ENCODE data around the gene CEPT1. TPM values are rescaled to one million over a fixed set of nuclear protein-coding genes. Genes with fewer than 3 reads are reported as not detected.

Gene CEPT1
- polyA plus RNA-seq, 1 donor from 2014 or later, result 49.1 TPM

DNA sequence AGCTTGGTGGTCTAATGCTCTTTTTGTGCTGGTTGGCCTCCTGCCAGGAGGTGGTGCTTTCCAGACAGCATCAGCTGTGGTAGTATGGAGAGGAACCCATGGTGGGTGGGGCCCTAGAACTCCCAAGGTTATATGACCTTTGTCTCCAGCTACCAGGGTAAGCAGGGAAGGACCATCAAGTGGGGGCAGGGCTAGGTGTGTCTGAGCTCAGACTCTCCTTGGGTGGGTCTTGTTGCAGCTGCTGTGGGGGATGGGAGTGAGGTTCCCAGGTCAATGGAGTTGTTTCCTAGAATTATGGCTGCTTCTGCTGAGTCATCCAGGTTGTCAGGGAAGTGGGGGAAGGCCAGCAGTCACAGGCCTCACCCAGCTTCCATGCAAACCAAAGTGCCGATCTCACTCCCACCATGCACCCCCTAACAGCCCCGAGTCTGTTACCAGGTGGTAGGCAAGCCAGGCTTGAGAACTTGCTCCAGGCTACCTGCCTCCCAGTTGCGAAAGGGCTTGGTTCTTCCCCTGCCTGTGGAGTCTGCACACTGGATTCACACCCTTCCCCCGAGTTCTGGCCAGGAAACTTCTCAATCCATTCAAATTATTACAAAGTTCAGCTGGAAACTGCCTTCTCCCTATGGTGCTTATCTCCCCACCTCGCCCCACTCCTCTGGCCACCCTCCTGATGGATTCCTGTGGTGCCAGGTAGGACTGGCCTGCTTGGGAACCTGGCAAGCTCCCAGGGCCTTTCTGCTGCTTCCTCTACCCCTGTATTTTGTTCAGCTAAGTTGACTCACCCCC, 38.0 kb upstream of the CEPT1 start:
- H3K9me2 ChIP-seq (ENCODE audit: insufficient read depth, low read length), result no peaks in the 10 kb centered on the region
- H3K36me3 ChIP-seq (ENCODE audit: insufficient read depth, low read length), result no peaks in the 10 kb centered on the region
- H3K27me3 ChIP-seq (ENCODE audit: insufficient read depth, low read depth, low read length), result no peaks in the 10 kb centered on the region
- no peaks in the 10 kb centered on the region for H3F3A ChIP-seq (ENCODE audit: insufficient read depth, low read length, poor library complexity, severe bottlenecking)
- H3K4me2 ChIP-seq (ENCODE audit: low read length), result no peak overlapping the region
- H2AFZ ChIP-seq (ENCODE audit: low read depth, low read length), result no peak overlapping the region
- H3K9ac ChIP-seq (ENCODE audit: low read length), result no peak overlapping the region
- no peaks in the 10 kb centered on the region for H3K79me2 ChIP-seq (replicated peaks; ENCODE audit: insufficient read depth, low read length)
- TF ChIP-seq MXI1 (conservative IDR thresholded peaks at IDR 0.05; ENCODE audit: poor library complexity, severe bottlenecking), result no peak
- no peak for TF ChIP-seq SMC3 (conservative IDR thresholded peaks at IDR 0.05; ENCODE audit: poor library complexity)
- TF ChIP-seq, protein P1, sequence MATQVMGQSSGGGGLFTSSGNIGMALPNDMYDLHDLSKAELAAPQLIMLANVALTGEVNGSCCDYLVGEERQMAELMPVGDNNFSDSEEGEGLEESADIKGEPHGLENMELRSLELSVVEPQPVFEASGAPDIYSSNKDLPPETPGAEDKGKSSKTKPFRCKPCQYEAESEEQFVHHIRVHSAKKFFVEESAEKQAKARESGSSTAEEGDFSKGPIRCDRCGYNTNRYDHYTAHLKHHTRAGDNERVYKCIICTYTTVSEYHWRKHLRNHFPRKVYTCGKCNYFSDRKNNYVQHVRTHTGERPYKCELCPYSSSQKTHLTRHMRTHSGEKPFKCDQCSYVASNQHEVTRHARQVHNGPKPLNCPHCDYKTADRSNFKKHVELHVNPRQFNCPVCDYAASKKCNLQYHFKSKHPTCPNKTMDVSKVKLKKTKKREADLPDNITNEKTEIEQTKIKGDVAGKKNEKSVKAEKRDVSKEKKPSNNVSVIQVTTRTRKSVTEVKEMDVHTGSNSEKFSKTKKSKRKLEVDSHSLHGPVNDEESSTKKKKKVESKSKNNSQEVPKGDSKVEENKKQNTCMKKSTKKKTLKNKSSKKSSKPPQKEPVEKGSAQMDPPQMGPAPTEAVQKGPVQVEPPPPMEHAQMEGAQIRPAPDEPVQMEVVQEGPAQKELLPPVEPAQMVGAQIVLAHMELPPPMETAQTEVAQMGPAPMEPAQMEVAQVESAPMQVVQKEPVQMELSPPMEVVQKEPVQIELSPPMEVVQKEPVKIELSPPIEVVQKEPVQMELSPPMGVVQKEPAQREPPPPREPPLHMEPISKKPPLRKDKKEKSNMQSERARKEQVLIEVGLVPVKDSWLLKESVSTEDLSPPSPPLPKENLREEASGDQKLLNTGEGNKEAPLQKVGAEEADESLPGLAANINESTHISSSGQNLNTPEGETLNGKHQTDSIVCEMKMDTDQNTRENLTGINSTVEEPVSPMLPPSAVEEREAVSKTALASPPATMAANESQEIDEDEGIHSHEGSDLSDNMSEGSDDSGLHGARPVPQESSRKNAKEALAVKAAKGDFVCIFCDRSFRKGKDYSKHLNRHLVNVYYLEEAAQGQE (IDR thresholded peaks at IDR 0.05; ENCODE audit: borderline replicate concordance), result no peak
- no peak overlapping the region for H3K4me3 ChIP-seq (ENCODE audit: low read length)
- H4K20me1 ChIP-seq (ENCODE audit: insufficient read depth), result no peaks in the 10 kb centered on the region
- H3K9me3 ChIP-seq (ENCODE audit: low read length), result peaks cover 6% of the 10 kb centered on the region
- no peak overlapping the region for H3K27ac ChIP-seq (ENCODE audit: low read length)

DNA sequence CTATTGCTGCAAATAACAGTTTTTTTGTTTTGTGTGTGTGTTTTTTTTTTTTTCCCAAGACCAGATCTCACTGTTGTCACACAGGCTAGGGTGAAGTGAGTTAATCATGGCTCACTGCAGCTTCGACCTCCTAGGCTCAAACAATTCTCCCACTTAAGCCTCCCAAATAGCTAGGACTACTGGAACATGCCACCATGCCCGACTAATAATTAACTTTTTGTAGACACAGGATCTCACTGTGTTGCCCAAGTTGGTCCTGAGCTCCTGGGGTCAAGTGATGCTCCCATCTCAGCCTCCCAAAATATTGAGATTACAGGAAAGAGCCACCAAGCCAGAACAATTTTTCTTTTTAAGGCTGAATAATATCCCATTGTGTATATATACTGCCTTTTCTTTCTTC, 35.0 kb upstream of the CEPT1 start:
- no peak overlapping the region for H3K27ac ChIP-seq (ENCODE audit: low read length)
- no peaks in the 10 kb centered on the region for H3K36me3 ChIP-seq (ENCODE audit: insufficient read depth, low read length)
- no peaks in the 10 kb centered on the region for H3K9me3 ChIP-seq (ENCODE audit: low read length)
- no peaks in the 10 kb centered on the region for H3K27me3 ChIP-seq (ENCODE audit: insufficient read depth, low read depth, low read length)
- H3K9ac ChIP-seq (ENCODE audit: low read length), result no peak overlapping the region
- no peaks in the 10 kb centered on the region for H3K79me2 ChIP-seq (replicated peaks; ENCODE audit: insufficient read depth, low read length)
- H3K9me2 ChIP-seq (ENCODE audit: insufficient read depth, low read length), result no peaks in the 10 kb centered on the region
- no peak overlapping the region for H3K4me2 ChIP-seq (ENCODE audit: low read length)
- no peaks in the 10 kb centered on the region for H3F3A ChIP-seq (ENCODE audit: insufficient read depth, low read length, poor library complexity, severe bottlenecking)
- TF ChIP-seq POLR2AphosphoS5 (IDR thresholded peaks at IDR 0.05), result no peak
- TF ChIP-seq, protein P1 (IDR thresholded peaks at IDR 0.05; ENCODE audit: borderline replicate concordance), result no peak
- TF ChIP-seq SMC3 (conservative IDR thresholded peaks at IDR 0.05; ENCODE audit: poor library complexity), result no peak
- no peak for TF ChIP-seq RAD21 (conservative IDR thresholded peaks at IDR 0.05)
- TF ChIP-seq, protein P2, sequence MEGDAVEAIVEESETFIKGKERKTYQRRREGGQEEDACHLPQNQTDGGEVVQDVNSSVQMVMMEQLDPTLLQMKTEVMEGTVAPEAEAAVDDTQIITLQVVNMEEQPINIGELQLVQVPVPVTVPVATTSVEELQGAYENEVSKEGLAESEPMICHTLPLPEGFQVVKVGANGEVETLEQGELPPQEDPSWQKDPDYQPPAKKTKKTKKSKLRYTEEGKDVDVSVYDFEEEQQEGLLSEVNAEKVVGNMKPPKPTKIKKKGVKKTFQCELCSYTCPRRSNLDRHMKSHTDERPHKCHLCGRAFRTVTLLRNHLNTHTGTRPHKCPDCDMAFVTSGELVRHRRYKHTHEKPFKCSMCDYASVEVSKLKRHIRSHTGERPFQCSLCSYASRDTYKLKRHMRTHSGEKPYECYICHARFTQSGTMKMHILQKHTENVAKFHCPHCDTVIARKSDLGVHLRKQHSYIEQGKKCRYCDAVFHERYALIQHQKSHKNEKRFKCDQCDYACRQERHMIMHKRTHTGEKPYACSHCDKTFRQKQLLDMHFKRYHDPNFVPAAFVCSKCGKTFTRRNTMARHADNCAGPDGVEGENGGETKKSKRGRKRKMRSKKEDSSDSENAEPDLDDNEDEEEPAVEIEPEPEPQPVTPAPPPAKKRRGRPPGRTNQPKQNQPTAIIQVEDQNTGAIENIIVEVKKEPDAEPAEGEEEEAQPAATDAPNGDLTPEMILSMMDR (IDR thresholded peaks at IDR 0.05; ENCODE audit: poor library complexity, severe bottlenecking), result no peak
- H3K4me3 ChIP-seq (ENCODE audit: low read length), result no peak overlapping the region
- no peaks in the 10 kb centered on the region for H4K20me1 ChIP-seq (ENCODE audit: insufficient read depth)
- H2AFZ ChIP-seq (ENCODE audit: low read depth, low read length), result no peak overlapping the region
